CD4-positive, alpha-beta T cell (primary cell): ENCODE results near the gene LTB4R. TPM values are rescaled to one million over a fixed set of nuclear protein-coding genes. Genes with fewer than 3 reads are reported as not detected.

Experiments used
- ATAC-seq: fragments of 200-7000 bp; cut with Tn5 transposase; one replicate; pipeline ENCODE4 v1.10.0; 2022; ENCODE audit warnings: mild to moderate bottlenecking; ENCODE audit not compliant: poor library complexity
- CTCF ChIA-PET: fragments of 350-600 bp; sonication (Branson Sonifier 250); formaldehyde crosslinking; loops from one replicate; lab custom pipeline; 2021; ENCODE audit warnings: antibody characterized with exemption, inconsistent platforms; lab: Charles Lee
- POLR2A ChIA-PET: fragments of 350-600 bp; sonication (Branson Sonifier 250); formaldehyde crosslinking; loops from one replicate; lab custom pipeline; 2021; ENCODE audit warnings: antibody characterized with exemption, inconsistent platforms; lab: Charles Lee
- DNase-seq, 14 experiments: peaks; one replicate each; pipeline ENCODE4 v3.0.0-alpha.2; 2013 to 2020; ENCODE audit warnings: mixed read lengths in 2 of 14
- H3K27ac ChIP-seq, 2 donors: one replicate each; pipeline versions ENCODE4 v1.5.1 to v1.7.0; 2013; ENCODE audit warnings: low read length in 2 of 2, low read depth in 1 of 2, mild to moderate bottlenecking in 1 of 2
- H3K27me3 ChIP-seq, 2 experiments: 1 replicate in 1 of 2; 2 replicates in 1 of 2; pipeline versions ENCODE4 v1.6.1 to v1.7.0; 2013; ENCODE audit warnings: low read length in 2 of 2, control low read depth in 1 of 2, mild to moderate bottlenecking in 1 of 2, moderate library complexity in 1 of 2; ENCODE audit not compliant: insufficient read depth in 2 of 2, control insufficient read depth in 1 of 2
- H3K36me3 ChIP-seq: one replicate; pipeline ENCODE4 v1.6.1; 2013; ENCODE audit warnings: low read length, control low read depth; ENCODE audit not compliant: insufficient read depth
- H3K4me1 ChIP-seq: one replicate; pipeline ENCODE4 v1.6.1; 2013; ENCODE audit warnings: low read length, control low read depth; ENCODE audit not compliant: insufficient read depth
- H3K4me3 ChIP-seq: one replicate; pipeline ENCODE4 v1.5.1; 2013; ENCODE audit warnings: mild to moderate bottlenecking, low read length, moderate library complexity
- H3K9me3 ChIP-seq, 2 experiments: 1 replicate in 1 of 2; 2 replicates in 1 of 2; pipeline versions ENCODE4 v1.6.1 to v1.7.0; 2013; ENCODE audit warnings: low read length in 2 of 2, mild to moderate bottlenecking in 2 of 2, control low read depth in 1 of 2, moderate library complexity in 1 of 2; ENCODE audit not compliant: control insufficient read depth in 1 of 2, insufficient read depth in 1 of 2
- H3K27ac Mint-ChIP-seq: one replicate; pipeline ENCODE4 v1.8.0; 2020; ENCODE audit warnings: mixed read lengths
- H3K27me3 Mint-ChIP-seq: one replicate; pipeline ENCODE4 v1.8.0; 2021; ENCODE audit warnings: mixed read lengths
- H3K36me3 Mint-ChIP-seq: one replicate; pipeline ENCODE4 v1.8.0; 2021; ENCODE audit warnings: low read depth, mixed read lengths
- H3K4me1 Mint-ChIP-seq: one replicate; pipeline ENCODE4 v1.8.0; 2021; ENCODE audit warnings: low read depth, mixed read lengths
- H3K4me3 Mint-ChIP-seq: one replicate; pipeline ENCODE4 v1.8.0; 2020; ENCODE audit warnings: mild to moderate bottlenecking, mixed read lengths
- H3K9me3 Mint-ChIP-seq: one replicate; pipeline ENCODE4 v1.8.0; 2020; ENCODE audit warnings: mixed read lengths
- intact Hi-C, 2 experiments: fragments of 100-400 bp; cut with DNase I in 1 of 2; cut with micrococcal nuclease in 1 of 2; formaldehyde crosslinking; loops; one replicate each; pipeline versions ENCODE4 v1.15.1 to v1.9.0; 2023 to 2025; cut with DNase I, micrococcal nuclease
- total RNA-seq, 174 experiments: library from RNA in 2 of 174; stranded (reverse) in 2 of 174; gene quantifications; one replicate each; pipeline ENCODE4 v1.2.3 and lab custom pipeline; 2021 to 2026
- TF ChIP-seq, protein P1 (sequence below): fragments of 200-600 bp; IDR thresholded peaks from one replicate; pipeline ENCODE4 v1.8.0; 2022; ENCODE audit warnings: antibody characterized with exemption, mild to moderate bottlenecking

The LTB4R gene
- total RNA-seq, 2 experiments from 2014 or later: 15.6 to 18.3 TPM

DNA sequence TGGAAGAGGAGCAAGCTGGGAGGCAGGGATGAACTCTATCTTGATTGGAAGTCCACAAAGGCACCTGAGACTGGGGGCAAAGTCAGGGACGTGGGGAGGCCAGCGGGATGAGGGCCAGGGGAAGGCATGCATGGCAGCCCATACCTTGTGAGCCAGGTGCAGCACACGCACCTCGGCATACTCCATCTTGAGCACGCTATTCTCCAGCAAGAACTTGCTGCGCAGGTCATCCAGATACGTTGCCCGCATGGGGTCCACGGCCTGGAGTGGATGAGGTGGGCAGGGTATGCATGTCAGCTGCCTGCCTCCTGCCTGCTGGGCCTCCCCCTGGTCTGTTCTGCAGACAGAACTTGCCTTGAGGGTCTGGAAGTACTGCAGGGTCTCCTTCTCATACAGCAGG lies 43.8 kb upstream of the LTB4R start:
- ChIA-PET POLR2A (interaction anchor here (0.6 to 0.9 kb wide), 2 partner anchors 26 to 29 kb away, joined by 3 to 4 read pairs; no protein-coding TSS in a partner anchor), CTCF (no interaction called here)
- Mint-ChIP-seq H3K4me3 (no peak overlapping the region), H3K27me3 (no peaks in the 10 kb centered on the region), H3K4me1 (peaks cover 22% of the 10 kb centered on the region), H3K9me3 (no peaks in the 10 kb centered on the region), H3K36me3 (peaks cover 71% of the 10 kb centered on the region), H3K27ac (no peak overlapping the region)
- Histone ChIP-seq H3K27me3 (no peaks in the 10 kb centered on the region), H3K36me3 (peaks cover 61% of the 10 kb centered on the region), H3K4me3 (no peak overlapping the region), H3K9me3 (no peaks in the 10 kb centered on the region), H3K27ac (no peak overlapping the region), H3K4me1 (peaks cover 20% of the 10 kb centered on the region)
- intact Hi-C loops: no loop called here
- DNase-seq (no peak), ATAC-seq (no peak)
- TF ChIP-seq, protein P1, sequence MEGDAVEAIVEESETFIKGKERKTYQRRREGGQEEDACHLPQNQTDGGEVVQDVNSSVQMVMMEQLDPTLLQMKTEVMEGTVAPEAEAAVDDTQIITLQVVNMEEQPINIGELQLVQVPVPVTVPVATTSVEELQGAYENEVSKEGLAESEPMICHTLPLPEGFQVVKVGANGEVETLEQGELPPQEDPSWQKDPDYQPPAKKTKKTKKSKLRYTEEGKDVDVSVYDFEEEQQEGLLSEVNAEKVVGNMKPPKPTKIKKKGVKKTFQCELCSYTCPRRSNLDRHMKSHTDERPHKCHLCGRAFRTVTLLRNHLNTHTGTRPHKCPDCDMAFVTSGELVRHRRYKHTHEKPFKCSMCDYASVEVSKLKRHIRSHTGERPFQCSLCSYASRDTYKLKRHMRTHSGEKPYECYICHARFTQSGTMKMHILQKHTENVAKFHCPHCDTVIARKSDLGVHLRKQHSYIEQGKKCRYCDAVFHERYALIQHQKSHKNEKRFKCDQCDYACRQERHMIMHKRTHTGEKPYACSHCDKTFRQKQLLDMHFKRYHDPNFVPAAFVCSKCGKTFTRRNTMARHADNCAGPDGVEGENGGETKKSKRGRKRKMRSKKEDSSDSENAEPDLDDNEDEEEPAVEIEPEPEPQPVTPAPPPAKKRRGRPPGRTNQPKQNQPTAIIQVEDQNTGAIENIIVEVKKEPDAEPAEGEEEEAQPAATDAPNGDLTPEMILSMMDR: no peak

DNA sequence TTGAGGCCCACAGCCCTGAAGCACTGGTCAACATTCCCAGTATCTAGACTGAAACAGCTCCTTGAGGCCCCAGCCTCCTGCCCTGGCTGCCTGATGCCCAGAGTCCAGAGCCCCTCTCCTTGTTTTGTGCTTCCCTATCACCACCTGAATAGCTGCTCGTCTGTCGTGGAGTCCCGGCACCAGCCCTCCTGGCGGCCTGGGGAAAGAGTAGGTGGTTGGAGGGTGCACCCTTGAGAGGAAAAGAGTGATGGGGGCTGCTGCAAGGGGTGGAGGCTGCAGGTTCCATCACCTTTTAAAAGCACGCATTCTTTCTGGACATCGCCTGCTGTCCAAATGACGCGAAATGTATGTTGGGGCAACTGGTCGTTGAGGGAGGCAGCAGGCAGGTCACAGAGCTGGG lies 43.1 kb upstream of the LTB4R start:
- no peak overlapping the region for H3K27ac Mint-ChIP-seq
- intact Hi-C loops: no loop called here
- H3K27me3 Mint-ChIP-seq: no peaks in the 10 kb centered on the region
- TF ChIP-seq, protein P1: no peak
- ATAC-seq: no peak
- no peaks in the 10 kb centered on the region for H3K9me3 ChIP-seq
- H3K4me3 Mint-ChIP-seq: no peak overlapping the region
- no peak overlapping the region for H3K4me3 ChIP-seq
- H3K9me3 Mint-ChIP-seq: no peaks in the 10 kb centered on the region
- H3K27ac ChIP-seq: no peak overlapping the region
- POLR2A ChIA-PET: interaction anchor here (0.9 kb wide), 1 partner anchor 26 kb away, joined by 4 read pairs; no protein-coding TSS in a partner anchor
- peaks cover 27% of the 10 kb centered on the region for H3K4me1 Mint-ChIP-seq
- peaks cover 21% of the 10 kb centered on the region for H3K4me1 ChIP-seq
- H3K36me3 Mint-ChIP-seq: peaks cover 65% of the 10 kb centered on the region
- H3K36me3 ChIP-seq: peaks cover 61% of the 10 kb centered on the region
- CTCF ChIA-PET: no interaction called here
- no peak for DNase-seq
- H3K27me3 ChIP-seq: no peaks in the 10 kb centered on the region

DNA sequence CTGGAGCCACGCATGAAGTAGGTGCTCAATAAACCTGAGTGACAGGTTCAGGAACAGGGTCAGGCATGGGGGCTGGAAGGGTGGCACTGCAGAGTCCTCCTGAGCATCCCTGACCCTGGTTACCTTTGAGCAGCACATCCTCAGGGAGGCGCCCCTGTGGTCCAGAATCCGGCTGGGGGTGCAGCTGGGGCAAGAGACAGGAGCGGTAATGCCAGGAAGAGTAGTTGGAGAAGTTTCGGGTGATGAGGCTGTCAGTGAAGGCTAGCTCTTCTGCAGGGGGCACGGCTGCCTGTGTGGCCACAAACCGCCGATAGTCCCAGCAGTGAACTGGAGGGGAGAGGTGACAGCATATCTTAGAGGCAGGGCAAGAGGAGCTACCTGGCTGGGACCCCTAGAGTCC lies 41.9 kb upstream of the LTB4R start:
- no peak overlapping the region for H3K27ac ChIP-seq
- peaks cover 31% of the 10 kb centered on the region for H3K4me1 ChIP-seq
- TF ChIP-seq, protein P1: no peak
- Mint-ChIP-seq H3K27ac (no peak overlapping the region), H3K27me3 (no peaks in the 10 kb centered on the region), H3K36me3 (peaks cover 58% of the 10 kb centered on the region), H3K4me3 (peak overlapping the region; percentile 96), H3K4me1 (peaks cover 39% of the 10 kb centered on the region), H3K9me3 (no peaks in the 10 kb centered on the region)
- no peaks in the 10 kb centered on the region for H3K9me3 ChIP-seq
- ATAC-seq: no peak
- intact Hi-C loops: no loop called here
- no peak for DNase-seq
- ChIA-PET POLR2A (interaction anchor here (1.2 to 4.0 kb wide), 4 partner anchors 11 to 56 kb away, joined by 3 to 134 read pairs (median 19); partner anchors contain the start of genes CHMP4A, DHRS1, NOP9 and TINF2), CTCF (interaction anchor here (2.9 to 3.6 kb wide), 2 partner anchors 11 to 28 kb away, joined by 18 to 20 read pairs; no protein-coding TSS in a partner anchor)
- H3K27me3 ChIP-seq: no peaks in the 10 kb centered on the region
- no peak overlapping the region for H3K4me3 ChIP-seq
- H3K36me3 ChIP-seq: peaks cover 53% of the 10 kb centered on the region
